Testis (tissue), 2 donors: ENCODE measurements around the gene COL6A1.
"Not testable (repeated sequence)": the region's sequence is repeated elsewhere in the genome, so short reads cannot be mapped to it uniquely, and the experiment has no call there.

ENCODE experiments used
- POLR2A ChIP-seq: fragments of 450-650 bp; IDR thresholded peaks from one replicate; pipeline ENCODE4 v1.6.1; 2017; ENCODE audit warnings: antibody characterized with exemption, mild to moderate bottlenecking, moderate library complexity
- TF ChIP-seq, protein P1 (sequence below), 3 experiments: fragments of 450-650 bp in 2 of 3; fragments of 200-600 bp in 1 of 3; sonication (generic) in 1 of 3; IDR thresholded peaks; one replicate each; pipeline ENCODE4 v1.5.1; 2016 to 2019; ENCODE audit warnings: antibody characterized with exemption in 3 of 3, mild to moderate bottlenecking in 2 of 3, moderate library complexity in 1 of 3

DNA sequence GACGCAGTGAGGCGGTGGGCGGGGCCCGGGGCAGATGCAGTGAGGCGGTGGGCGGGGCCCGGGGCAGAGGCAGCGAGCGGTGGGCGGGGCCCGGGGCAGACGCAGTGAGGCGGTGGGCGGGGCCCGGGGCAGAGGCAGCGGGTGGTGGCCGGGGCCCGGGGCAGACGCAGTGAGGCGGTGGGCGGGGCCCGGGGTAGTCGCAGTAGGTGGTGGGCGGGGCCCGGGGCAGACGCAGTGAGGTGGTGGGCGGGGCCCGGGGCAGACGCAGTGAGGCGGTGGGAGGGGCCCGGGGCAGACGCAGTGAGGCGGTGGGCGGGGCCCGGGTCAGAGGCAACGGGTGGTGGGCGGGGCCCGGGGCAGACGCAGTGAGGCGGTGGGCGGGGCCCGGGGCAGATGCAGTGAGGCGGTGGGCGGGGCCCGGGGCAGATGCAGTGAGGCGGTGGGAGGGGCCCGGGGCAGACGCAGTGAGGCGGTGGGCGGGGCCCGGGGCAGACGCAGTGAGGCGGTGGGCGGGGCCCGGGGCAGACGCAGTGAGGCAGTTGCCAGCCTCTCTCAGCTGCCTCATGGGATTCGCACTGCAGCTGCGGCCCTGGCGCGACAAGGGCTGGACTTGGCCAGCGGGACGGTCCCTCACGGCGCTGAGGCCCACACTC lies 24.4 kb downstream of the COL6A1 start:
- TF ChIP-seq, protein P1, sequence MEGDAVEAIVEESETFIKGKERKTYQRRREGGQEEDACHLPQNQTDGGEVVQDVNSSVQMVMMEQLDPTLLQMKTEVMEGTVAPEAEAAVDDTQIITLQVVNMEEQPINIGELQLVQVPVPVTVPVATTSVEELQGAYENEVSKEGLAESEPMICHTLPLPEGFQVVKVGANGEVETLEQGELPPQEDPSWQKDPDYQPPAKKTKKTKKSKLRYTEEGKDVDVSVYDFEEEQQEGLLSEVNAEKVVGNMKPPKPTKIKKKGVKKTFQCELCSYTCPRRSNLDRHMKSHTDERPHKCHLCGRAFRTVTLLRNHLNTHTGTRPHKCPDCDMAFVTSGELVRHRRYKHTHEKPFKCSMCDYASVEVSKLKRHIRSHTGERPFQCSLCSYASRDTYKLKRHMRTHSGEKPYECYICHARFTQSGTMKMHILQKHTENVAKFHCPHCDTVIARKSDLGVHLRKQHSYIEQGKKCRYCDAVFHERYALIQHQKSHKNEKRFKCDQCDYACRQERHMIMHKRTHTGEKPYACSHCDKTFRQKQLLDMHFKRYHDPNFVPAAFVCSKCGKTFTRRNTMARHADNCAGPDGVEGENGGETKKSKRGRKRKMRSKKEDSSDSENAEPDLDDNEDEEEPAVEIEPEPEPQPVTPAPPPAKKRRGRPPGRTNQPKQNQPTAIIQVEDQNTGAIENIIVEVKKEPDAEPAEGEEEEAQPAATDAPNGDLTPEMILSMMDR (IDR thresholded peaks at IDR 0.05): not testable (repeated sequence)
- TF ChIP-seq POLR2A: not testable (repeated sequence)
